GM12865 (cell line): ENCODE data around the gene KLHL40.

ENCODE experiments used
- DNase-seq: peaks from one replicate; pipeline ENCODE4 v3.0.0; 2010; ENCODE audit warnings: low read depth
- H3K4me3 ChIP-seq: 2 replicates; pipeline ENCODE4 v1.5.1; 2011; ENCODE audit warnings: mild to moderate bottlenecking, low read depth, low read length, control low read depth
- TF ChIP-seq, protein P1 (sequence below): IDR thresholded peaks from 2 replicates; pipeline ENCODE4 v1.5.1; 2011; ENCODE audit warnings: low read length, control low read depth, low read depth, inconsistent platforms; ENCODE audit not compliant: insufficient read depth; ENCODE audit errors: missing control alignments

The KLHL40 gene

DNA sequence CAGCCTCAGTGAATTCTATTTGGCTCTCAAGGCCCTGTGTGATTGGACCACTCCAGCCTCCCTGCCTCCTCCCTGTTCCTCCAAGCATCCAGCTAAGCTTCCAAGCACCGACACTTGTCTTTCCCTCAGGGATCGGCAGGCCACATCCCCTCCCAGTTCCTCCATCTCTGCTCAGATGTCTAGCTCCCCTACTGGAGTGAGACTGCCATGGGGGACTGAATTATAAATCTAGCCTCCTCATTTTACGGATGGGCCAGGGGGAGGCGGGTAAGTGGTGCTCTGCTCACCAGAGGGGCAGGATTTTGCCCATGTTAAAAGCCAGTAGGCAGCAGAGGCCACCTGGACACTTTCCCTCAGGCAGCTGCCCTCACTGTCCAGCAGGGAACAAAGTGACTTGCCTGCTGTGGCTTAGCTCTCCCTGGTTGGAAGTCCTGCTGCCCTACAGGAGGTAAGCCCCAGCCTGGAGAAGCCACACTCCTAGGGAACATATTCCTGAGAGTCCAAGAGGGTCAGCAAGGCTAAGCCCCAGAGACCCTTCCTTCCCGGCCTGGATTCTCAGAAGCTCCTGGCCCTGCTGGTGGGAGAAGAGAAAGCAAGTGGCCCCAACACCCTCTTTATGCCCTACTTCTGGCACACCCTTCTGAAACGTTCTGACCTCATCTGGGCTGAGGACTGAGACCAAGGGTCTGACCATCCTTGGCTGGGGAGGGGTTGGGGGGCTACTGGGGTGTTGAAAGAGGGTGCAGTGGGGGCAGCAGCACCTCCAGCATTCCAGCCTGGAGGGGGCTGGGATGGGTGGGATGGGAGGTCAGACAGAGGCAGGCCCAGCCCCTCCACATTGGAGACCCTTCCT is 26.4 kb downstream of the KLHL40 start:
- TF ChIP-seq, protein P1, sequence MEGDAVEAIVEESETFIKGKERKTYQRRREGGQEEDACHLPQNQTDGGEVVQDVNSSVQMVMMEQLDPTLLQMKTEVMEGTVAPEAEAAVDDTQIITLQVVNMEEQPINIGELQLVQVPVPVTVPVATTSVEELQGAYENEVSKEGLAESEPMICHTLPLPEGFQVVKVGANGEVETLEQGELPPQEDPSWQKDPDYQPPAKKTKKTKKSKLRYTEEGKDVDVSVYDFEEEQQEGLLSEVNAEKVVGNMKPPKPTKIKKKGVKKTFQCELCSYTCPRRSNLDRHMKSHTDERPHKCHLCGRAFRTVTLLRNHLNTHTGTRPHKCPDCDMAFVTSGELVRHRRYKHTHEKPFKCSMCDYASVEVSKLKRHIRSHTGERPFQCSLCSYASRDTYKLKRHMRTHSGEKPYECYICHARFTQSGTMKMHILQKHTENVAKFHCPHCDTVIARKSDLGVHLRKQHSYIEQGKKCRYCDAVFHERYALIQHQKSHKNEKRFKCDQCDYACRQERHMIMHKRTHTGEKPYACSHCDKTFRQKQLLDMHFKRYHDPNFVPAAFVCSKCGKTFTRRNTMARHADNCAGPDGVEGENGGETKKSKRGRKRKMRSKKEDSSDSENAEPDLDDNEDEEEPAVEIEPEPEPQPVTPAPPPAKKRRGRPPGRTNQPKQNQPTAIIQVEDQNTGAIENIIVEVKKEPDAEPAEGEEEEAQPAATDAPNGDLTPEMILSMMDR: no peak
- H3K4me3 ChIP-seq: no peak overlapping the region
- DNase-seq: no peak

- no peak for DNase-seq
- no peak overlapping the region for H3K4me3 ChIP-seq
- TF ChIP-seq, protein P1: no peak
These were observed 27.0 kb downstream of the KLHL40 start for GRCh38 chr3:42712344-42712648.

- no peak overlapping the region for H3K4me3 ChIP-seq
- no peak for DNase-seq
- TF ChIP-seq, protein P1: no peak
These were observed 27.5 kb downstream of the KLHL40 start for GRCh38 chr3:42712688-42713372.

GRCh38 chr3:42713747-42714146 is 28.4 kb downstream of the KLHL40 start:
- H3K4me3 ChIP-seq: no peak overlapping the region
- TF ChIP-seq, protein P1: no peak
- DNase-seq: no peak

DNA sequence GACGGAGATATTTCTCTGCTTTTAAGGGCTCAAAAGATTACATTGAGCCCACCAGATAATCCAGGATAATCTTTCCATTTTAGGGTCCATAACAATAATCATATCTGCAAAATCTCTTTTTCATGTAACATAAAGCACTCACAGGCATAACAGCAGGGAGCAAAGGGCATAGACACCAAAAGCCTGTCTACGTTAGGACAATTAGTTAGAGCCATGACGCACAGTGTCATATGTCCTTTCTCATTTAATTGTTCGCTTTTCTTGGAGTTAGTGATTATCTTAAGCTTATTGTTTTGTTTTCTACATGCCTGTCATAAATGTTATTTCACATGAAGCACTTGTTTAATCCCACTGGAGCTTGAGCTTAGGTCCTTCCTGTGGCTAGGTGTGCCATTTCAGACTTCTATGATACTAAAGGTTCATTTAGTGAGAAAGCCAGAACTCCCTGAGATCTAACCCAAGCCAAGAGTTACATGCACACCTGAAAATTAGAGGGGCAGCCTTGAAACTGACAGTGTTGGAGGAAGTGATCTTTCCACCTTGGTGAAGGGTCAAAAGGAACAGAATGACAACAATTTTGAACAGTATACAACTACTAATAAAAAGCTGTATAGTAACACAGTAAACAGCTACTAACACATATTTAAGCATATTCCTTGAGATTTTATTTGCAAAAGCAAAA is 29.0 kb downstream of the KLHL40 start:
- H3K4me3 ChIP-seq: no peak overlapping the region
- no peak for DNase-seq
- TF ChIP-seq, protein P1: no peak

DNA sequence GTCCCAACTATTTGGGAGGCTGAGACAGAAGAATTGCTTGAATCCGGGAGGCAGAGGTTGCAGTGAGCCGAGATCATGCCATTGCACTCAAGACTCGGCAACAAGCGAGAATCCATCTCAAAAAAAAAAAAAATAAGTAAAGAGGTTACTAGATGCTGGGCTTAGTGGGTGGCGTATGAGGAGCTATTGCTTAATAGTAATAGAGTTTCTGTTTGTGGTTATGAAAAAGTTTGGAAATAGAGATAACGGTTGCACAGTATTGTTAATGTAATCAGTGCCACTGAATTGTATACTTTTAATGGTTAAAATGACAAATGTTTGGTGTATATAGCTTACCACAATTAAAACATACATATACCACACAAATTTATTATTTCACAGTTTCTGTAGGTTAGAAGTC is 32.0 kb downstream of the KLHL40 start:
- H3K4me3 ChIP-seq: no peak overlapping the region
- DNase-seq: no peak
- TF ChIP-seq, protein P1: no peak
